HCT116 (cell line): ENCODE measurements around the gene SLC41A3. TPM values are rescaled to one million over a fixed set of nuclear protein-coding genes. Genes with fewer than 3 reads are reported as not detected.

Experiments
- ATAC-seq: fragments of 200-7000 bp; cut with Tn5 transposase; 2 replicates; pipeline ENCODE4 v1.9.1; 2020; ENCODE audit warnings: mild to moderate bottlenecking, moderate library complexity
- BruUV-seq: library from RNA; stranded (reverse); fragments of 400-500 nt; replicated peaks from 2 replicates; lab custom pipeline; 2021; lab: Mats Ljungman, UMichigan
- CTCF ChIA-PET: fragments of 300-600 bp; sonication (Branson Sonifier 250); formaldehyde crosslinking; loops from one replicate; lab custom pipeline; 2021; ENCODE audit warnings: antibody characterized with exemption; lab: Charles Lee
- POLR2A ChIA-PET: fragments of 300-600, 350-600 bp; sonication (Branson Sonifier 250); formaldehyde crosslinking; loops from one replicate; lab custom pipeline; 2021; ENCODE audit warnings: antibody characterized with exemption; lab: Charles Lee
- RAD21 ChIA-PET, 2 experiments: fragments of 300-600 bp; sonication (Branson Sonifier 250); formaldehyde crosslinking; loops; one replicate each; lab custom pipeline; 2023; ENCODE audit warnings: low total read pairs in 2 of 2; ENCODE audit not compliant: uncharacterized antibody in 2 of 2, unreplicated experiment in 2 of 2, low non-redundant PET in 1 of 2; lab: Charles Lee
- DNase-seq: peaks from one replicate; pipeline ENCODE4 v3.0.0-alpha.2; 2010; ENCODE audit warnings: low read depth, low spot score
- H2AFZ ChIP-seq: fragments of 200-600 bp; shearing (Covaris generic), sonication (generic); 2 replicates; pipeline ENCODE4 v1.6.1; 2017; ENCODE audit warnings: low read depth, mixed run types, mixed read lengths, antibody characterized with exemption, low read length; ENCODE audit not compliant: poor library complexity, severe bottlenecking
- H3K27ac ChIP-seq: 2 replicates; pipeline ENCODE4 v1.5.1; 2012; ENCODE audit warnings: low read depth, low read length
- H3K27me3 ChIP-seq: fragments of 200-600 bp; sonication (generic); 2 replicates; pipeline ENCODE4 v1.6.1; 2016; ENCODE audit warnings: mixed run types, low read length, mixed read lengths; ENCODE audit not compliant: insufficient read depth
- H3K36me3 ChIP-seq, 2 experiments: fragments of 200-500 bp in 1 of 2; fragments of 200-600 bp in 1 of 2; sonication (Bioruptor generic) in 1 of 2; sonication (generic) in 1 of 2; 2 replicates each; pipeline versions ENCODE4 v1.5.1 to v1.6.1; 2014 to 2016; ENCODE audit warnings: low read length in 2 of 2, inconsistent platforms in 1 of 2, mixed read lengths in 1 of 2, mixed run types in 1 of 2; ENCODE audit not compliant: insufficient read depth in 2 of 2, control insufficient read depth in 1 of 2
- H3K4me1 ChIP-seq, 2 experiments: fragments of 200-600 bp in 1 of 2; sonication (generic) in 1 of 2; 2 replicates each; pipeline versions ENCODE4 v1.5.1 to v1.6.1; 2012 to 2017; ENCODE audit warnings: low read length in 2 of 2, inconsistent platforms in 1 of 2, mild to moderate bottlenecking in 1 of 2, mixed read lengths in 1 of 2, mixed run types in 1 of 2, moderate library complexity in 1 of 2; ENCODE audit not compliant: insufficient read depth in 2 of 2, control insufficient read depth in 1 of 2
- H3K4me2 ChIP-seq: fragments of 200-600 bp; sonication (generic); 2 replicates; pipeline ENCODE4 v1.6.1; 2017; ENCODE audit warnings: mixed run types, low read length, mixed read lengths
- H3K4me3 ChIP-seq, 2 experiments: fragments of 200-600 bp in 1 of 2; sonication (generic) in 1 of 2; replicated peaks in 1 of 2; 2 replicates each; pipeline ENCODE4 v1.5.1; 2011 to 2016; ENCODE audit warnings: low read length in 2 of 2, control low read depth in 1 of 2, low read depth in 1 of 2, mild to moderate bottlenecking in 1 of 2, mixed read lengths in 1 of 2, mixed run types in 1 of 2
- H3K79me2 ChIP-seq: fragments of 200-600 bp; sonication (generic); 2 replicates; pipeline ENCODE4 v1.6.1; 2017; ENCODE audit warnings: mild to moderate bottlenecking, mixed run types, low read length, moderate library complexity, mixed read lengths; ENCODE audit not compliant: insufficient read depth
- H3K9ac ChIP-seq: fragments of 200-600 bp; sonication (generic); 2 replicates; pipeline ENCODE4 v1.6.1; 2016; ENCODE audit warnings: low read length, mixed read lengths
- H3K9me2 ChIP-seq: fragments of 200-600 bp; sonication (generic), shearing (Covaris generic); 2 replicates; pipeline ENCODE4 v1.6.1; 2017; ENCODE audit warnings: mixed run types, mild to moderate bottlenecking, moderate library complexity; ENCODE audit not compliant: insufficient read depth
- H3K9me3 ChIP-seq, 2 experiments: fragments of 200-500 bp in 1 of 2; fragments of 200-600 bp in 1 of 2; sonication (Bioruptor generic) in 1 of 2; sonication (generic) in 1 of 2; 2 replicates each; pipeline ENCODE4 v1.6.1; 2014 to 2017; ENCODE audit warnings: low read length in 2 of 2, mixed read lengths in 2 of 2, inconsistent platforms in 1 of 2, low read depth in 1 of 2, mild to moderate bottlenecking in 1 of 2, mixed run types in 1 of 2, moderate library complexity in 1 of 2; ENCODE audit not compliant: control insufficient read depth in 1 of 2, insufficient read depth in 1 of 2
- H4K20me1 ChIP-seq: fragments of 200-600 bp; sonication (generic), shearing (Covaris generic); 2 replicates; pipeline ENCODE4 v1.6.1; 2017; ENCODE audit warnings: mixed run types, mild to moderate bottlenecking, moderate library complexity; ENCODE audit not compliant: insufficient read depth
- ATF3 ChIP-seq: IDR thresholded peaks from 2 replicates; pipeline ENCODE4 v1.6.1; 2012
- EZH2phosphoT487 ChIP-seq: fragments of 200-600 bp; IDR thresholded peaks from 2 replicates; pipeline ENCODE4 v1.6.1; 2018; ENCODE audit warnings: antibody characterized with exemption, borderline replicate concordance
- JUND ChIP-seq: IDR thresholded peaks from 2 replicates; pipeline ENCODE4 v1.6.1; 2012
- REST ChIP-seq: IDR thresholded peaks from 2 replicates; pipeline ENCODE4 v1.6.1; 2012; ENCODE audit warnings: low read depth
- SIN3A ChIP-seq: IDR thresholded peaks from 2 replicates; pipeline ENCODE4 v1.6.1; 2012; ENCODE audit warnings: low read depth
- TCF7L2 ChIP-seq: IDR thresholded peaks from 2 replicates; pipeline ENCODE4 v1.7.0; 2011; ENCODE audit warnings: borderline replicate concordance, inconsistent platforms; ENCODE audit not compliant: insufficient read depth, insufficient read length; ENCODE audit errors: extremely low read depth
- YY1 ChIP-seq: IDR thresholded peaks from 2 replicates; pipeline ENCODE4 v1.6.1; 2011; ENCODE audit warnings: low read length, low read depth, moderate library complexity, mild to moderate bottlenecking; ENCODE audit not compliant: insufficient replicate concordance; ENCODE audit errors: extremely low read depth
- ZFX ChIP-seq: fragments of 450-650 bp; IDR thresholded peaks from 2 replicates; pipeline ENCODE4 v1.6.1; 2017
- intact Hi-C: fragments of 100-400 bp; cut with micrococcal nuclease; formaldehyde crosslinking; loops from 2 replicates; pipeline ENCODE4 v1.10.0; 2022
- total RNA-seq: library from RNA; stranded (reverse); gene quantifications from one replicate; pipeline ENCODE4 v1.2.1, GENCODE V29; 2021; ENCODE audit not compliant: unreplicated experiment

SLC41A3 gene
- total RNA-seq, 1 experiment from 2014 or later: 45.9 TPM

DNA sequence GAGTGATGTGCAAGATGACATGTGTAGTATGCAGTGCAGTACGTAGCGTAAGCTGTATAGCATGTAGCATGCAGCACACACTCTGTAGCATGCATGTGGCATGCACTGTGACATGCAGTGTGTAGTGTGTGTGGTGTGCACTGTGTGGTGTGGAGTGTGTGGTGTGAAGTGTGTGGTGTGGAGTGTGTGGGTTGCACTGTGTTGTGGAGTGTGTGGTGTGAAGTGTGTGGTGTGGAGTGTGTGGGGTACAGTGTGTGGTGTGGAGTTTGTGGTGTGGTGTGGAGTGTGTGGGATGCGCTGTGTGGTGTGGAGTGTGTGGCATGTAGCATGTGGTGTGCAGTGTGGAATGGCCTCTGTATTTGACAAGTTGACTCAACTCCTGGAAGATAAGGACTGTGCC lies 75.7 kb downstream of the SLC41A3 start:
- no peak overlapping the region for H3K4me3 ChIP-seq
- DNase-seq: no peak
- no peaks in the 10 kb centered on the region for H3K27me3 ChIP-seq
- POLR2A ChIA-PET: no interaction called here
- H2AFZ ChIP-seq: no peak overlapping the region
- H4K20me1 ChIP-seq: no peaks in the 10 kb centered on the region
- no peaks in the 10 kb centered on the region for H3K79me2 ChIP-seq
- BruUV-seq: no TSS peak
- TF ChIP-seq REST (no peak), JUND (no peak), TCF7L2 (no peak), YY1 (no peak), SIN3A (no peak), ZFX (no peak), ATF3 (no peak), EZH2phosphoT487 (no peak)
- no peak for ATAC-seq
- H3K4me2 ChIP-seq: no peak overlapping the region
- CTCF ChIA-PET: no interaction called here
- RAD21 ChIA-PET: no interaction called here
- H3K9me2 ChIP-seq: no peaks in the 10 kb centered on the region
- H3K4me1 ChIP-seq: no peaks in the 10 kb centered on the region
- no peak overlapping the region for H3K27ac ChIP-seq
- no peak overlapping the region for H3K9ac ChIP-seq
- intact Hi-C loops: no loop called here
- no peaks in the 10 kb centered on the region for H3K9me3 ChIP-seq
- no peaks in the 10 kb centered on the region for H3K36me3 ChIP-seq
